T-helper 1 cell treated with Interleukin-12 subunit alpha and Interleukin-12 subunit beta and Interleukin-4 antibody, amounts not matched to agents 30 ng/mL and 1 ng/mL, for 36 hours (primary cell): ENCODE data around the gene ANKFN1. TPM values are rescaled to one million over a fixed set of nuclear protein-coding genes. Genes with fewer than 3 reads are reported as not detected.
"Not testable (repeated sequence)": the region's sequence is repeated elsewhere in the genome, so short reads cannot be mapped to it uniquely, and the experiment has no call there.

ENCODE experiments used
- intact Hi-C: fragments of 100-400 bp; cut with micrococcal nuclease; formaldehyde crosslinking; loops from one replicate; pipeline ENCODE4 v1.15.1; 2024
- total RNA-seq: library from RNA; stranded (reverse); gene quantifications from 2 replicates; pipeline ENCODE4 v1.2.3, GENCODE V29; 2022

The ANKFN1 gene
- total RNA-seq, 1 donor from 2014 or later, result not detected

DNA sequence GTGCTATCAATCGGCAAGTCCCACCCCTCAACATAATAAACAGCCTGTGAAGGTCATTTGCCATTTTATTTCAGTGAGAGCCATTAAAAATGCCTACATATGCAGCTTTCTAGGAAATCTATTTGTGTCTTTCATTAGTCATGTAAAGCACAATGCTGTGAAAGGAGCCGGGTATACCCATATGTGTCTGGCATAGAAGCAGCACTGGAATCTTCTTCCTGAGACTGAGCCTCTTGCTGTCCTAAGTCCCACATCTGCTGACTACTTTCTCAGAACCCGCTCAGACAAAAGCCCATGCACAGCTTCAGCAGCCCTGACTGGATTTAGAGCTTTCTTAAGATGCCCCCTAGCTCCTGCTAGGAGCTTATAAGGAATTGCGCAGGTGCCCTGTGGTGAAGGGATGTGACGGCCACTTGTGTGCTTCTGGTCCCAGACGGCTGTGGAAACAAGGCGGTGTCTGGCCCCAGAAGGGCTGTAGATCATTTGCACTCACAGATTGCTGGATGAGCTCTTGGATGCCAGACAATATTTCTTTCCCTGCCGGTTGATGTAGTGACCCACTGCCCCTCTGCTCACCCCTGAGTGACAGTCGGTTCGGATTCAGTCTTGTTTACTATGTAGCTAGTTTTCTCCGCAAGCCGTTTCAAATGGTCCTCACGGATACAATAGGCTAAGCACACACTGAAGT is 172.2 kb downstream of the ANKFN1 start:
- intact Hi-C loops, result no loop called here

DNA sequence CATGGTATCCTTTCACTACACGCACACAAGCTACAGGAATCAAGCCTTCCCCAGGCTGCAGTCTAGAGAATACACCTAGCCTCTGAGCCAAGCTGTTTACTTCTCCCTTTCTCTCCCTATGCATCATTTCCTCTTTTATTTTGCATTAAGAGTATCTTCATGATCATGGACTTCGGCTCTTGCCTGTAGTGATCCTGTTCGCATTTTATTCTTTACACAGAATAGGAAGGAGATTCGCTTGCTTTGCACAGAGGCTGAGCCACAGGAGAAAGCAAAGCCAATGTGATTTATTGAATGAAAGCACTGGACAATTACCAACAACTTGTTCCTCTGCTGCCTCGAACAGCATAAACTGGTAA is 172.7 kb downstream of the ANKFN1 start:
- intact Hi-C loops, result no loop called here

DNA sequence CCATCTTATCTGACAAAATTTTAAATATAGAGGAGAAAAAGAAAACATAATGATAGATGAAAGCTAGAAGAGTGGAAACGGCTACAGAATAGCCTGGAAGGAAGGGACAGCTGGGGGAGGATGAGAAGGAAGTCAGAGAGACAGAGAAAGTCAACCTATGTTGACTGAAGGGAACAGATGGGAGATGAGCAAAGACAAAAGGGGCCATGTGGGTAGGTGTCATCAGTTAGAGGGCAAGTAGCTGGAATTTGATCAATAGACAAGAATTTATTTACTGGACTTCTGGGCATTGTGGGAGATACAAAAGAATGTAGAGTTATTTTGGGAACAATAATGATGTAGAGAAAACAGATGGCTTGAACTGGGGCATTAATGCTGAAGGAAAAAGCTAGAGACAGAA is 194.4 kb downstream of the ANKFN1 start:
- intact Hi-C loops, result no loop called here

DNA sequence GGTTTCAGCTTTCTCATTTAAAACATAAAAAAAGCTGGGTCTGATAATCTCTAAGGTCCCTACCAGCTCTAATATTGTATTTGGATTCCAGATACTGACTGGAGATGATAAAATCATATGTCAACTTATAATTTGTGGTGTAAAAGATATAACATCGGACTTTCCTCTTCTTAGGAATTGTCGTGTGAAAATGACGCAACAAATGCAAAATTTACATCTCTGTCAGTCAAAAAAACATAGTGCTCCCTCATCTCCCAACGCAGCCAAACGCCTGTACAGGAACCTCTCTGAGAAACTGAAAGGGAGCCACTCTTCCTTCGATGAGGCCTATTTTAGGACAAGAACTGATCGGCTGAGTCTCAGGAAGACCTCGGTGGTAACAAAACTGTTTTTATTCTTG is 197.3 kb downstream of the ANKFN1 start:
- intact Hi-C loops, result no loop called here

DNA sequence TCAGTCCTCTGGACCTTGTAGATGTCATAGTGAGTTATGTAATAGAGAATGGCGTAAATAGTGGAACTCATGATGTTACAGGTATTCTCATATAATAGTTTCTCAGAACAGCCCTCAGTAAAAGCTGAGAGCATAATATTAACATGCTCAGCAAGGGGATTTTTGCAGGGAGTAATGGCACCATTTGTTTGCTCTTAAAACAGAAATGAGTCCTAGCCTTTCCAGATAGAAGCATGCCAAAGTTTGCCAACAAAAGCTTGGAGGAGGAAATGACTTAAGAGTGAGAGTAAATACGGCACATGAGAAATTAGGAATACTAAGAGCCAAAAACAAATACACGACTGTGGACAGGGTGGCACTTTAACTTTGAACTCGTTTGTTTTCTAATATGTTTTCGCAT is 198.4 kb downstream of the ANKFN1 start:
- intact Hi-C loops, result no loop called here

DNA sequence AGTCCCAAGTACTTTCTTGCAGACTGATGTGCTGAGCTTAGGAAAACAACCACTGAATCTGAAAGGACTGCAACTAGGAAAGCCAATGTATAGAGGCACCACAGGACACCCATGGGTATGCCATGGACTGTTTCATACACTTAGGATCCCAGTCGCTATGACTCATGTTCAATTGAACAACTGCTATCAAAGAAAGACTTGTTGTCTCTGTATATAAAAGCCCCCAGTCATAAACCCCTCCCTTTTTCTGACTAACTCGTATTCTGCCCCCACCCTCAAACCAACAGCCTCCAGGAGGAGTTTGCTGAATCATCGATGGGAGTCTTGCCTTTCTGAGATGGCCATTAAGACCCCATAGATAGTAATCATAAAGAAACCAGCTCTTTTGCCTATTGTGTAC is 205.4 kb downstream of the ANKFN1 start:
- intact Hi-C loops, result no loop called here

DNA sequence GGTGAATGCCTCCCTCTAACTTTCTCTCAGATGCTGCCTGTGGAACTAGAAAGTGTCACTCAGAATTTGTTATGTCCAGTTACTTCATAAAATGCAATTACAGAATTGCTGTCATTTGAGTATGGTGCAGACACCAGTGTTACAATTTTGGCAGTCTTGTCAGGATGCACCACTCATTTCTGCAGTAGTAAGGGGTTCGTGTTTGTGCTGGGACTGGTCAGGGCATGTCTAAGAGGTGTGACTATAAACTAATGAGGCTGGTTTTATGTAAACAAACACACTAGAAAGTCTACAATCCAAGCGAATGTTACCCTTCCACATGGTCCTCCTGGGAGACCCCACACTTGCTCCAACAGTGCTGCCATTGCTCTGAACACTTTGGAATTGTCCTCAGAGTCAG is 206.2 kb downstream of the ANKFN1 start:
- intact Hi-C loops, result no loop called here

DNA sequence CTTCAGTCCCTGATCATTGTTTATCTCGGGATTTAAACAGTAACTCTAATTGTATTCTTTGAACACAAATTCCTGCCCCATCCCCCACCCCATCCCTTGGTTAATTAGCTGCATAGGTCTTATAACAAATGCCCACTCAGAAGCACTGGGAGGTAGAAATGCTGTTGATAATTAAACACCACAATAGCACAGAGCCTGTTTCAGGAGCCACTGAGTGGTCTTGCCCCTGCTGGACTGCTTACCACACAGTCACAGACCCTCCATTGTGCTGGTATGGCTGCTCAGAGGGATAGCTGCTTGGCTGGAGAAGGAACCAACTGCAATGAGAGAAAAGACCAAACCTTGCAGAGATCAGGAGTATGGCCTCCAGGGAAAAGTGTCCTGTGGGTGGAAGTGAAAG is 214.1 kb downstream of the ANKFN1 start:
- intact Hi-C loops, result no loop called here

DNA sequence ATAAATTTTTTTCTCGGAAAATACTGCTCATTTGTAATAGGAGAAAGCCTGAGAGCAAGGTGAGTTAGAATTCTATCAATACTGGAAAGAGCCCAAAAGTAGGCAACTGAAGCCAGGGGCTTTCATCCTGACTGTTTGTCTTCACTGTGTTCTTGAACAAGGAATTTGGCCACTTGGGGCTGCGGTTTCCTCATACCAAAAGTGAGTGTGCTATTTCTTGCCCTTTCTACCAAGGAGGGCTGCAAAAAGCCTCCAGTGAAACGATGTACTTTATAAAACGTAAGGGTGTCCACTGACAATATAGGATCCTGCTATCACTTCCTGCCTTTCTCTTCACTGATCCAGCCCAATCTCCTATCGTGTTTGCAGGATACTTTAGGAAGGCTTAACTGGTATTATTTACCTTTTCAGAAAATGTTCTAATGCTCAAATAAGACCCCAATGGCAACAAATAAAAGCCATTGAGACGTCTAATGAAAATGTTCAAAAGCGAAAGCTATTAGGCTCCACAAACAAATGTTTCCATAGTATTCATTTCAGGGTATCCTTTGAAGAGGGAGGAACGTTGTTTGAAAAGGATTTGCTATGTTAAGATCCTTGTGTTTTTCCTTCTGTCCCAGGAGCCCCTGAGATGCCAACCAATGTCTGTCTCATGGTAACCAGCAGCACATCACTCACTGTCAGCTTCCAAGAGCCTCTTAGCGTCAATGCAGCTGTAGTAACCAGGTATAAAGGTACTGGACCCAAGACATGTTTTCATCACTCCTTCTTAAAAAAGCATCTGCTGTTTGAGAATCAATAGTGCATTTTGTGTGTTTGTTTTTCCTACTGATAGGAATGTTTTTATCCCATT is 220.9 kb downstream of the ANKFN1 start:
- intact Hi-C loops, result no loop called here

DNA sequence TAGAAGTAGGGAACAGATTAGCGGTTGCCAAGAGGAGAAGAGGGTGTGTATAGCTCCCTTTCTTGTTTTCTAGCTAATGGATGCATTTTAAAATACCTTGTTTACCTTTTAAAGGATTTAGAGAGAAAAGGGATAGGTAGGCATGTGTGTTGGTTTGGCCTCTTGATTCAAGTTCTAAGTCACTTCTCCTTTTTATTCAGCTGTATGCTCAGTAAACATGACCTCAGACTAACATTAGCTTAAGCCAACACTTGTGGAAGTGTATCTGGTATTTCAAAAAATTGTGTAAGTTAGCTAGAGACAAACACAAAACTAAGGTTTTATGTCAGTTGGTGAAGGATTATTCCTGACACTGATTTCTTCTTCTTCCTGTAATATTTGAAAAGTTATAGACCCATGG is 236.1 kb downstream of the ANKFN1 start:
- intact Hi-C loops, result no loop called here

DNA sequence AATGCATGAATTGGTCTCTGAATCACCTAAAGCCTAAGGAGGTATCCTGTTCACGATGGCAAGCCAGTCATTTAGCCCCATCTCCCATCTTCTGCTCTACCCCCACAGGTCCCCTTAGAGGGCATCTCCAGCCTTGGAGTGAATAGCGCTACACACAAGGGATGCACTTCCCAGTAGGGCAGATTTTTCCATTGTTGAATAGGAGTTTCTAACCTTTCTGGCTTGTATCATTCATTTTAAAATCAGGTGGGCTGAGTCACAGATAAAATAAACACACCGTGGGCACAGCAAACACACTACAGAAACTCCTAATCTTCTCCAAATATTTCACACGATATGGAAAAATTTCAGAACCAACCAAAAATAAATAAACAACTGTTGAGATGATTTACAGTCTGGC is 239.0 kb downstream of the ANKFN1 start:
- intact Hi-C loops, result loop anchor here (10.0 kb wide), 1 partner anchor 52 kb away; no protein-coding TSS in a partner anchor

DNA sequence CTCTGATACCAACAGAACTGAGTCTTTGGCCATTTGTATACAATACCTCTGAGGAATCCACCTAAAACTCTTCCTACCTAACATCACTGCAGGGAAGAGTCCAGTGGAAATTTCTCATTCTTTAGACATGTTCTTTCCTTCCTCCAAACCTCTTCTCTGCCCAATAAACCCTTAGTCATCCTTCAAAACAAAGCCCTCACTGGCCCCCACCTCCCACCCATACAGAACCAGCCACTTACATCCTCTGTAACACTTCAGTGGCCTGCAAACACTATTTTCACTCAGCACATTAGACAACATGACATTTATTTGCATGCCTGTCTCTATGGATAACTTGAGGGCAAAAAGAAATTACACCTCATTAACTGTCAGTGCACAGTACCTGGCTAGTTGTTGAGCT is 239.9 kb downstream of the ANKFN1 start:
- intact Hi-C loops, result loop anchor here (10.0 kb wide), 1 partner anchor 52 kb away; no protein-coding TSS in a partner anchor

DNA sequence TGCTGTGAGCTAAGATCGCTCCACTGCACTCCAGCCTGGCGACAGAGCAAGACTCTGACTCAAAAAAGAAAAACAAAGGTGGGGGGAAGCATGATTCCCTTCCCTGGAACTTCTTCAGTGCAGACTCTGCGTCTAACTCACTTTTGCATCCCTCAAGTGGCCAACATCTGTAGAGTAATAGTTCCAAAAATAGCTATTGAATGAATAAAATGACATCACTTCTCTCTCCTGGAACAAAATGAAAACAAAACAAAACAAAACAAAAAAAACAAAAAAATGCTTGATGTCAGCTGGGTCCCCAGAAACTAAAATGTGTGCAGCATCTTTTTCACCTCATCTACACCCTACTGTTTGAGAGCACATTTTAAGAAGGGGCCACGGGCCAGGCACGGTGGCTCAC is 242.5 kb downstream of the ANKFN1 start:
- intact Hi-C loops, result loop anchor here (10.0 kb wide), 1 partner anchor 49 kb away; no protein-coding TSS in a partner anchor

DNA sequence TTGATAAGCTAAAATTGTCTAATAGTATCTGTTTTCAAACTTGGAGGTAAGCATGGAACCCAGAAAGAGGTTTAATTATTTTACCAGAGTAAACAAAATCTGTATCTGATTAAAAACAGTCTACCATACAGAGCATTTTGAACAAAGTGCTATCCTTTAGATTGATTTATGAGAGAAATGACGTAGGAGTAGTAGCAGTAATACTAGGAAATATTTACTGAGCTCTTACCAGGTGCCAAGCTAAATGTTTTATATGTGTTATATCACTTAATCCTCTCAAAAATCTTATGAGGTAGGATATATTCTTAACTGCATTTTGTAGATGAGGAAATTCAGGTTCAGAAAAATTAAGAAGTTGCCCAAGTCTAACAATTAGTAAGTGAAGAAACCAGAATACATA is 253.8 kb downstream of the ANKFN1 start:
- intact Hi-C loops, result no loop called here

DNA sequence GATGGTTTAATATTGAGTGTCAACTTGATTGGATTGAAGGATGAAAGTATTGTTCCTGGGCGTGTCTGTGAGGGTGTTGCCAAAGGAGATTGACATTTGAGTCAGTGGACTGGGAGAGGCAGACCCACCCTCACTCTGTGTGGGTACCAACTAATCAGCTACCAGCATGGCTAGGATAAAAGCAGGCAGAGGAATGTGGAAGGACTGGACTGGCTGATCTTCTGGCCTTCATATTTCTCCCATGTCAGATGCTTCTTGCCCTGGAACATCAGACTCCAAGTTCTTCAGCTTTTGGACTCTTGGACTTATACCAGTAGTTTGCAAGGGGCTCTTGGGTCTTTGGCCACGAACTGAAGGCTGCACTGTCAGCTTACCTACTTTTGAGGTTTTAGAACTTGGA is 259.1 kb downstream of the ANKFN1 start:
- intact Hi-C loops, result not testable (repeated sequence)

DNA sequence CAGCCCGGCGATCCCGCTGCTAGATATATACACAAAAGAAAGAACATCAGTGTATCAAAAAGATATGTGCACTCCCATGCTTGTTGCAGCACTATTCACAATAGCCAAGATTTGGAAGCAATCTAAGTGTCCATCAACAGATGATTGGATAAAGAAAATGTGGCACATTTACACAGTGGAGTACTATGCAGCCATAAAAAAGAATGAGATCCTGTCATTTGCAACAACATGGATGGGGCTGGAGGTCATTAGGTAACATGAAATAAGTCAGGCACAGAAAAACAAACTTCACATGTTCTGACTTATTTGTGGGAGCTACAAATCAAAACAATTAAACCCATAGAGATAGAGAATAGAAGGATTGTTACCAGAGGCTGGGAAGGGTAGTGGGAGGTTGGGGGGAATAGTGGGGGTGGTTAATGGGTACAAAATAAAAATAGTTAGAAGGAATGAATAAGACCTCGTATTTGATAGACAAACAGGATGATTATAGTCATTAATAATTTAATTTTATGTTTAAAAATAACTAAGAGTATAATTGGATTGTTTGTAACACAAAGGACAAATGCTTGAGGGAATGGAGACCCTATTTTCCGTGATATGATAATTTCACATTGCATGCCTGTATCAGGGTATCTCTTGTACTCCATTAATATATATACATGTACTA is 263.5 kb downstream of the ANKFN1 start:
- intact Hi-C loops, result no loop called here

DNA sequence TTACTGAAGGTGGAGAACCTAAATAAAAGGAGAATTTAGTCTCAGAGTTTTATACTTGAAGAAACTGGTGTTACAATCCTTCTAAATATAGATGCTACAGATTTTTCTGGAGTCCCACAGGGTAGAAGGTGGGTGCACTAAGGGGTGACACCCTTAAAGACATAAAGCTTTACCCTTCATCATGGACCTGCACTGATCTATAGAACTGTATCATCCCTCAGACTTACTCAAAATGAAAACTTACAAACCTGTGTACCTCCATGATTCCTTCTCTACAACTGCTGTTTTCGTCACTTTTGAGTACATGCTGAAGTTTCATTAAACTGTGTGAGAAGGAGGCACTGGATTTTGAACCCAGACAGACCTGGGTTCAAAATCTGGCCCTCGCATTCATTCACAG is 270.7 kb downstream of the ANKFN1 start:
- intact Hi-C loops, result no loop called here

DNA sequence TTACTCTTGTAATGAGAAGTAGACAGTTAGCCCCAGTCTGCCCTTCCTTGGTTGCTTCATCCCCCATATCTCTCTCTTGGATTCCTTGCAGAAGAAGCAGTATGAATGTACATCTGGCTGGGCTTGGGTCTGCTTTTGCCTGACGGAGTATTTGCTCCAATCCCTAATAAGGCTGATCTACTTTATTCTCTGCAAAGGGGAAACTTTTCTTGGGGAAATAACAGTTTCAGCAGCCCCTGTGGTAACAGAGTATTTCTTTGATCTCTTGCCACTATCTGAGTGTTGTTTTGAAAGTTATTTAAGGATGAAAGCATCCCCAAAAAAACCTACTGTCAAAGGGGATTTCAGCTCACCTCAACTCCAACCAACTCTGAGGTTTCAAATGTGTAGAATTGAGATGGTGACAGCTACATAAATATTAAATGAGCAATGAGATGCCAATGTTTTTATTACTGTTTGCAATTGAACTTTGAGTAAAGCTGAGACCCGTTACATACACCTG is 271.3 kb downstream of the ANKFN1 start:
- intact Hi-C loops, result loop anchor here (5.0 kb wide), 1 partner anchor 47 kb away; no protein-coding TSS in a partner anchor

DNA sequence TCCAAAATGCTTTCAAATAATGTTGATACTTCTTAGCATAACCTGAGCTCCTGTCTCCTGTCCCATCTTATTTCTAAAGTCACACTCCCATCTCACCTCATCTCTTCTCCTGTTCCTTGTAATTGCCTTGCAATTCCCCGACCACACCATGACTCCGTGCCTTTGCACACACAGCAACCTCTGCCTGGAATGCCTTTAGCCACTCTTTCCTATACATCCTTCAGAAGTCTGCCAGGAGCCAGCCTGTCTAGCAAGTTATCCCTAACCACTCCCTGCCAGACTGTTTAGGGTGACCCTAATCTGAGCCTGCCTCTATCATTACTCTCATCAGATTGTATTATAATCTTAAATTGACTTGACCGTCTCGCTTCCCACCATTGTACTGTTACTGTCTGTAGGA is 272.2 kb downstream of the ANKFN1 start:
- intact Hi-C loops, result loop anchor here (5.0 kb wide), 1 partner anchor 48 kb away; no protein-coding TSS in a partner anchor

DNA sequence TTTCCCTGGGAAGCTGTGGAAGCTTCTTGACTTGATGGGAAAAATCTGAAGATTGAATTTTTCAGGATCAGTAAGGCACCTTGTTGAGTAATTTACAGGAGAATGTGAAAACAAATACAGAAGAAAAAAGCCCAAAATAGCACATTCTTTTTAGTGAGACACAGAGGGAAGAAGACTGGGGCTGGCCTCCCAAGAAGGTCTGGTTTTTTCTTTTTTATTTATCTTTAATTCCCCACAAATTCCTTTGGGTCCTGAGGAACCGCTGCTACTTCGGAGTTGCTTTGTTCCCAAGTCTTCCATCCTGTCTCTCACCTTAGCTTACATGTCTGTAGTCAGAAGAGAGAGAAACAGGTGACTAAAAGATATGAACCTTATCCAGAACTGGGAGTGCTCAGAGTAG is 273.6 kb downstream of the ANKFN1 start:
- intact Hi-C loops, result loop anchor here (5.0 kb wide), 1 partner anchor 50 kb away; no protein-coding TSS in a partner anchor

DNA sequence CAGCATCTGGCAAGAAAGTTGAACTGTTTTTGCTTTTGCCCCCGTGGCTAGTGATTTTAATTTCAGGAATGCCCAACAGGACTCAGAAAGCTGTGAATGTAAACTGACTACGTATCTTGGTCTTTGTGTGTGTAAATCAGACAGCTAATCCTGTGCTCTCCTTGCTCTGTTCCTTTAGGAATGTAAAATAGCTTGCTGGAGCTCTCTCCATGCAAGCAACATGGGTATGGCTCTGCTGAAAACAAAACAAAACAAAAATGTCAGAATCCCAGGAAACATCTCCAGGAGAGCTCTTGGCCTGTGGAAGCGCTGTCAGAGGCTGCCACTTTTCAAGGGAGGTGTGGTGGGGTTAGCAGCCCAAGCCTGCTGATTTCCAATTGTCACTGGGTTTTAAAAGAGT is 278.5 kb downstream of the ANKFN1 start:
- intact Hi-C loops, result no loop called here

DNA sequence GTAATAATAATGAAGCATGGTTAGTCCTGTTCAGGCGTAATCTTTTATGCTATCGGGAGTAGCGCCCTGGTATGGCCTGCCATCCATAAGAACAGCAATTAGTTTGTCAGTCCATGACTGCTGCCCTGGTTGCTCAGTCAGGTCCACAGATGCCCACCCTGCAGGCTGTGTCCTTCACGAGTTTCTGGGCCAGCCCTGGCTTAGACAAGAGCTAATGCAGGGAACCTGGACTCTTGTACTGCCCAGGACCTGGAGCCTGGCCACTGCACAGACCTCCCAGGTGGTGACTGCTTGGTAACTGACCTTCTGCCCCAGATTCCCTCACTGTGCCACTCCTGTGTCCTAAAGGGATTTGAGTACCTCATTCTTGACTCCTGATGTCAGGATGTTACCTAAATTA is 279.2 kb downstream of the ANKFN1 start:
- intact Hi-C loops, result no loop called here
